ENCODE results near the gene ELF5. TPM values are rescaled to one million over a fixed set of nuclear protein-coding genes. Genes with fewer than 3 reads are reported as not detected.
A peak's percentile ranks its signal among the peaks of the same experiment; 100 is the strongest.

ELF5 gene
- polyA plus RNA-seq (2013, experiment 1 of 2) = 0.01 TPM
- polyA plus RNA-seq (2013, experiment 2 of 2) = not detected

DNA sequence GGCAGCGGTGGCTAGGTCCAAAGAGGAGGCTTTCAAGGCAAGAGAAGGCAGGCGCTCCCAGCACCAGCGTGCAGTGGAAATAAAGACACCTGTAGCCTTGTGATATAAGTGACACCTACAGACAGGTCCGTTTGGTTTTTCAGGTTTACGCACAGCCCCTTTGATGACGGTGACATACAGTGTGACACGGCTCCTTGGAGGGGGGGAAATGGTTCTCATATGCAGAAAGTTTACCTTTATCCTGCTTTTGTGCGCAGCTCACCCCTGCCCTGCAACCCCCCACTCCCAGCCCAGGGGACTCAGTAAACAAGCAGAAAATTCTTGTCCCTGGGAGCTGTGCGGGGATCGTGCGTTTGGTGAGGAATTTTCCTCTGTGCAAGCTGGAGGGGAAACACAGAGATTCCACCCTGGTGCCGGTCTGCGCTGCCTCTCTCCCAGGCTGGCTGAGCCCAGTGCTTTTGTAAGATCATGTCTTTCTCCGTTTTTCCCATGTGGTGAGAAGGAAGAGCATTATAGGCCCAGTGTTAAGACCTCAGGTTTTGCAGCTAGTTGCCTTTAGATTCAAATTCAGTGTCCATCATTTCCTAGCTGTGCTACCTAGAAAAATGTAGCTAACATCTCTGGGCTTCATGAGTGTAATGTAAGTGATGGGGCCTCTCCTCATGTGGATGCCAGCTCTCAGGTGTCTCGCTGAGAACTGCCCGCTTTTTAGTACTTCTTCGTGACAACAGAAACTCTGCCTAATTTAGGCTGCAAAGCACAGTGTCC lies at the start of gene ELF5:
Gene ELF5, minus strand, starts transcription at position 113 of the 768 bp plus-strand sequence. CDS start 8,045 bp downstream, outside the sequence.
- H3K36me3 ChIP-seq (ENCODE audit: control insufficient read depth, insufficient read depth, low read length) = no peaks in the 10 kb centered on the region
- no peaks in the 10 kb centered on the region for H3K27me3 ChIP-seq (ENCODE audit: insufficient read depth, low read length, poor library complexity)
- H2BK15ac ChIP-seq (replicated peaks; ENCODE audit: low read depth) = no peak within 1 kb of the TSS
- H3K4me1 ChIP-seq (ENCODE audit: control insufficient read depth, low read depth, low read length) = no peaks in the 10 kb centered on the region
- H3K79me2 ChIP-seq (ENCODE audit: control insufficient read depth, insufficient read depth, low read length) = no peaks in the 10 kb centered on the region
- no peak within 1 kb of the TSS for H3K4me2 ChIP-seq (ENCODE audit: low read length)
- H3K18ac ChIP-seq (ENCODE audit: low read length) = no peak within 1 kb of the TSS
- H3K4me3 ChIP-seq (ENCODE audit: low read length) = no peak within 1 kb of the TSS
- H3K79me1 ChIP-seq (ENCODE audit: low read length) = no peaks in the 10 kb centered on the region
- H3K9ac ChIP-seq (ENCODE audit: low read length) = no peak within 1 kb of the TSS
- WGBS (ENCODE audit: extremely low coverage, insufficient coverage, low lambda C conversion rate) = no CpG with 5 or more reads among the region's 17 CpGs
- no peak within 1 kb of the TSS for H3K23ac ChIP-seq (ENCODE audit: low read length)
- no peak within 1 kb of the TSS for H3K4ac ChIP-seq (ENCODE audit: low read depth, low read length)
- H3K56ac ChIP-seq (ENCODE audit: low read length) = no peak within 1 kb of the TSS
- H2AK5ac ChIP-seq (ENCODE audit: low read length) = no peak within 1 kb of the TSS
- no peak within 1 kb of the TSS for H3K27ac ChIP-seq (ENCODE audit: low read depth, low read length)
- no peak within 1 kb of the TSS for H4K5ac ChIP-seq (ENCODE audit: low read length)
- H2BK5ac ChIP-seq (ENCODE audit: low read length) = no peak within 1 kb of the TSS
- no peak for DNase-seq
- H4K8ac ChIP-seq (ENCODE audit: low read depth, low read length) = no peak within 1 kb of the TSS
- no peak within 1 kb of the TSS for H2BK120ac ChIP-seq (ENCODE audit: low read depth, low read length)

DNA sequence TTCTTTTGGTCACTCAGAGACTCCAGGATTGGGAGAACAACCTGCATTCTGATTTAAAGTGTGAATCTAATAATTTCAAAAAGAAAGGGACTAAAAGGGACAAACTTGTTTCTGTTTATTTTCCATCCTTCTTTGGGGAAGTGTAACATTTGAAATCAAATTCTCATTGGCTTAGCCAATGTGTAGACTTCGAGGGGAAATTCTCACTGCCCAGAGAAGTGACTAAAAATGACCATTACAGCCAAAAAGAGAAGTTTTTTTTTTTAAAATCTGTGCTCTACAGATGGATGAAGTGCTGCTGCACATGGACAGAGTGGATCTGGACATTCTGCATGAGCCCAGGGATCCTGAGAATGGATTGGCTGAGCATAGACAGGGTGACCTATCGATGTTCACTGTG lies 49.4 kb upstream of the ELF5 start:
- H3K23ac ChIP-seq (ENCODE audit: low read length) = no peak overlapping the region
- H3K18ac ChIP-seq (ENCODE audit: low read length) = no peak overlapping the region
- no peak for DNase-seq
- H3K4me2 ChIP-seq (ENCODE audit: low read length) = no peak overlapping the region
- H4K5ac ChIP-seq (ENCODE audit: low read length) = no peak overlapping the region
- no peak overlapping the region for H3K56ac ChIP-seq (ENCODE audit: low read length)
- H2BK120ac ChIP-seq (ENCODE audit: low read depth, low read length) = no peak overlapping the region
- no peak overlapping the region for H3K9ac ChIP-seq (ENCODE audit: low read length)
- WGBS (ENCODE audit: extremely low coverage, insufficient coverage, low lambda C conversion rate) = no CpG with 5 or more reads among the region's 2 CpGs
- no peaks in the 10 kb centered on the region for H3K27me3 ChIP-seq (ENCODE audit: insufficient read depth, low read length, poor library complexity)
- no peak overlapping the region for H4K8ac ChIP-seq (ENCODE audit: low read depth, low read length)
- no peak overlapping the region for H3K27ac ChIP-seq (ENCODE audit: low read depth, low read length)
- no peaks in the 10 kb centered on the region for H3K79me2 ChIP-seq (ENCODE audit: control insufficient read depth, insufficient read depth, low read length)
- no peak overlapping the region for H2BK15ac ChIP-seq (replicated peaks; ENCODE audit: low read depth)
- no peak overlapping the region for H2BK5ac ChIP-seq (ENCODE audit: low read length)
- no peaks in the 10 kb centered on the region for H3K4me1 ChIP-seq (ENCODE audit: control insufficient read depth, low read depth, low read length)
- H2AK5ac ChIP-seq (ENCODE audit: low read length) = no peak overlapping the region
- H3K4me3 ChIP-seq (ENCODE audit: low read length) = no peak overlapping the region
- no peaks in the 10 kb centered on the region for H3K36me3 ChIP-seq (ENCODE audit: control insufficient read depth, insufficient read depth, low read length)
- H3K4ac ChIP-seq (ENCODE audit: low read depth, low read length) = no peak overlapping the region
- H3K79me1 ChIP-seq (ENCODE audit: low read length) = no peaks in the 10 kb centered on the region

DNA sequence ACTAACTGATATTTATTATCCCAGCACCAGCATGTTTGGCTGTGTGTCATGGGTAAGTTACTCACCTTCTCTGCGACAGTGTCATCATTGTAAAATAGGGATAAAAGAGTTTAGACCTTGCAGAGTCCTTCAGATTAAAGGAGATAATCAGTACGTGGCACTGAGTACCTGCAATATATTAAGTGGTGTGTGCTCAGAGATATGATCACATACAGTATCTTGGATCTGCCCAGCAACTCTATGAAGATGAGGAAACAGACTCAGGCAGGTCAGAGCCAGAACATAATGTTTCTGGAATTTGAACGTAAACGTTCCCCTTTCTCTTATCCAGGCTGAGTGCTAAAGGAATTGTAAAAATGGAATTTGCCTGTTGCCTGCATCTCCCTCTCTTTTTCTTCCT lies 46.9 kb upstream of the ELF5 start:
- H3K4me2 ChIP-seq (ENCODE audit: low read length) = no peak overlapping the region
- no peaks in the 10 kb centered on the region for H3K36me3 ChIP-seq (ENCODE audit: control insufficient read depth, insufficient read depth, low read length)
- H3K4ac ChIP-seq (ENCODE audit: low read depth, low read length) = no peak overlapping the region
- H4K5ac ChIP-seq (ENCODE audit: low read length) = no peak overlapping the region
- WGBS (ENCODE audit: extremely low coverage, insufficient coverage, low lambda C conversion rate) = no CpG with 5 or more reads among the region's 4 CpGs
- no peaks in the 10 kb centered on the region for H3K27me3 ChIP-seq (ENCODE audit: insufficient read depth, low read length, poor library complexity)
- H3K4me1 ChIP-seq (ENCODE audit: control insufficient read depth, low read depth, low read length) = no peaks in the 10 kb centered on the region
- H3K79me1 ChIP-seq (ENCODE audit: low read length) = no peaks in the 10 kb centered on the region
- H3K9ac ChIP-seq (ENCODE audit: low read length) = no peak overlapping the region
- H3K79me2 ChIP-seq (ENCODE audit: control insufficient read depth, insufficient read depth, low read length) = no peaks in the 10 kb centered on the region
- no peak for DNase-seq
- H3K23ac ChIP-seq (ENCODE audit: low read length) = no peak overlapping the region
- no peak overlapping the region for H3K18ac ChIP-seq (ENCODE audit: low read length)
- H2BK5ac ChIP-seq (ENCODE audit: low read length) = no peak overlapping the region
- no peak overlapping the region for H3K56ac ChIP-seq (ENCODE audit: low read length)
- no peak overlapping the region for H2BK120ac ChIP-seq (ENCODE audit: low read depth, low read length)
- H4K8ac ChIP-seq (ENCODE audit: low read depth, low read length) = no peak overlapping the region
- no peak overlapping the region for H2BK15ac ChIP-seq (replicated peaks; ENCODE audit: low read depth)
- H3K27ac ChIP-seq (ENCODE audit: low read depth, low read length) = peak overlapping the region; percentile 11
- no peak overlapping the region for H2AK5ac ChIP-seq (ENCODE audit: low read length)
- H3K4me3 ChIP-seq (ENCODE audit: low read length) = no peak overlapping the region

DNA sequence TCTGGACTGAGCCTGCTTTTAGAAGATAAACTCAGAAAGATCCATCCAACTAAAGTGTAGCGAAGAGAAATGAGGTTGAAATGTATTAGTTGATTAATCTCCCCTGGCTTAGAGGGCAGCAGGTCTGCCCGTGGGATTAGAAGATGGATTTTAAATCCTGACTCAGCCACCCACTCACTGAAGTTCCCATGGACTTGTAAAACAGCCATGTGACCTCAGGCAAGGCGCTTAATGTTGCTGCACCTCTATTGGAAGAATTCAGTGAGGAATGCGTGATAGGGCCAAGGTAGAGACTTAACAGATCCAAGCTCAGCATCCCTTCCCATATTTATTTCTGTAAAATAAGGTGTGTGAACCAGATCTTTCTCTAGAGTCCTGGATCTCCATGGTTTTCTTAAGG lies 45.1 kb upstream of the ELF5 start:
- Histone ChIP-seq H3K23ac (ENCODE audit: low read length) (no peak overlapping the region), H3K27ac (ENCODE audit: low read depth, low read length) (no peak overlapping the region), H2BK120ac (ENCODE audit: low read depth, low read length) (no peak overlapping the region), H3K27me3 (ENCODE audit: insufficient read depth, low read length, poor library complexity) (no peaks in the 10 kb centered on the region), H3K36me3 (ENCODE audit: control insufficient read depth, insufficient read depth, low read length) (no peaks in the 10 kb centered on the region), H2AK5ac (ENCODE audit: low read length) (no peak overlapping the region), H3K18ac (ENCODE audit: low read length) (no peak overlapping the region), H3K79me1 (ENCODE audit: low read length) (no peaks in the 10 kb centered on the region), H3K9ac (ENCODE audit: low read length) (no peak overlapping the region), H3K4me2 (ENCODE audit: low read length) (no peak overlapping the region), H3K4me1 (ENCODE audit: control insufficient read depth, low read depth, low read length) (no peaks in the 10 kb centered on the region), H2BK15ac (replicated peaks; ENCODE audit: low read depth) (no peak overlapping the region), H4K8ac (ENCODE audit: low read depth, low read length) (no peak overlapping the region), H4K5ac (ENCODE audit: low read length) (no peak overlapping the region), H3K4ac (ENCODE audit: low read depth, low read length) (no peak overlapping the region), H3K56ac (ENCODE audit: low read length) (no peak overlapping the region), H3K79me2 (ENCODE audit: control insufficient read depth, insufficient read depth, low read length) (no peaks in the 10 kb centered on the region), H3K4me3 (ENCODE audit: low read length) (no peak overlapping the region), H2BK5ac (ENCODE audit: low read length) (no peak overlapping the region)
- peak; percentile 15 for DNase-seq
- no CpG with 5 or more reads among the region's 4 CpGs for WGBS (ENCODE audit: extremely low coverage, insufficient coverage, low lambda C conversion rate)

DNA sequence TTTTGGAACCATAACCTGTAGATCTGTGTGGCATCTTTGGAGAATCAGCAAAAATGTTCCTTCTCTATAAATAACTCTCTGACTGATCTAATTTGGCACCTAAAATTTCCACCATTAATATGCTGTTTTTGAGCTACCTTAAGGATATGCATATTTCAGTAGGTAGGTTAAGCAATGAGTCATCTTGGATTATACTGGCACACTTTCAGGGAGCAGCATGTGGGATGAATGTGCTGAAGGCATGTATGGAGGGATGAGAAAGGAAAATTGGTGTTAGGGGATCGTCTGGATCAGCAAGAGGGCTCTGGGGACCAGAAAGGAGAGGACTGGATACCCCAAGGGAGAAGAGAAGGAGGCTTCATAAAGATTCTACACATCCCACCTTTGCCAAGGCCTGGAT lies 44.6 kb upstream of the ELF5 start:
- H3K9ac ChIP-seq (ENCODE audit: low read length) = no peak overlapping the region
- no peak overlapping the region for H3K4me3 ChIP-seq (ENCODE audit: low read length)
- H2BK5ac ChIP-seq (ENCODE audit: low read length) = no peak overlapping the region
- H3K4me2 ChIP-seq (ENCODE audit: low read length) = no peak overlapping the region
- no peaks in the 10 kb centered on the region for H3K27me3 ChIP-seq (ENCODE audit: insufficient read depth, low read length, poor library complexity)
- no peaks in the 10 kb centered on the region for H3K79me1 ChIP-seq (ENCODE audit: low read length)
- no peaks in the 10 kb centered on the region for H3K79me2 ChIP-seq (ENCODE audit: control insufficient read depth, insufficient read depth, low read length)
- H2BK120ac ChIP-seq (ENCODE audit: low read depth, low read length) = no peak overlapping the region
- no peak overlapping the region for H3K18ac ChIP-seq (ENCODE audit: low read length)
- no peak for DNase-seq
- H3K23ac ChIP-seq (ENCODE audit: low read length) = no peak overlapping the region
- no peak overlapping the region for H4K5ac ChIP-seq (ENCODE audit: low read length)
- no peak overlapping the region for H4K8ac ChIP-seq (ENCODE audit: low read depth, low read length)
- WGBS (ENCODE audit: extremely low coverage, insufficient coverage, low lambda C conversion rate) = no CpG with 5 or more reads among the region's 1 CpG
- no peak overlapping the region for H3K4ac ChIP-seq (ENCODE audit: low read depth, low read length)
- no peak overlapping the region for H3K56ac ChIP-seq (ENCODE audit: low read length)
- no peak overlapping the region for H2BK15ac ChIP-seq (replicated peaks; ENCODE audit: low read depth)
- H2AK5ac ChIP-seq (ENCODE audit: low read length) = no peak overlapping the region
- no peaks in the 10 kb centered on the region for H3K36me3 ChIP-seq (ENCODE audit: control insufficient read depth, insufficient read depth, low read length)
- no peak overlapping the region for H3K27ac ChIP-seq (ENCODE audit: low read depth, low read length)
- H3K4me1 ChIP-seq (ENCODE audit: control insufficient read depth, low read depth, low read length) = no peaks in the 10 kb centered on the region

DNA sequence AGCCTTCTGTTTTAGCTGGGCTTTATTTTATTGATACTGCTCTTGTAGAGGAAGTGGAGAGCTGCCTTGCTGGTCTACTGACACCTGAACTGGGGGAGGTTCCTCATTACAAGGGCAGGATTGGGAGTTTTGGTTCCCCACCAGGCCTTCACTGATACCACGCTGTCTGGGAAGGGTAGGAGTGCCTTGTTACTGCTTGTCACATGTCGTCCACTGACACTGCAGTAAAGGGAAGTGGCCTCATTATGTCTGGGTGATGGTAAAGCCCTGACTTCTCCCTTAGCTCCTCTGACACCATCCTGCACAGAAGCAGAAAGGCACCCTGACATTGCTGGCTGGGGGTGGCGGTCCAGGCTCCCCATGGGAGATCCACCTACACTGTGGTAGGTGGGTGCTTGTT lies 38.7 kb upstream of the ELF5 start:
- Histone ChIP-seq H3K27me3 (ENCODE audit: insufficient read depth, low read length, poor library complexity) (no peaks in the 10 kb centered on the region), H3K4me2 (ENCODE audit: low read length) (no peak overlapping the region), H3K36me3 (ENCODE audit: control insufficient read depth, insufficient read depth, low read length) (no peaks in the 10 kb centered on the region), H3K79me2 (ENCODE audit: control insufficient read depth, insufficient read depth, low read length) (no peaks in the 10 kb centered on the region), H3K4me3 (ENCODE audit: low read length) (no peak overlapping the region), H3K79me1 (ENCODE audit: low read length) (no peaks in the 10 kb centered on the region), H3K9ac (ENCODE audit: low read length) (no peak overlapping the region), H3K56ac (ENCODE audit: low read length) (no peak overlapping the region), H3K27ac (ENCODE audit: low read depth, low read length) (no peak overlapping the region), H4K5ac (ENCODE audit: low read length) (no peak overlapping the region), H3K4ac (ENCODE audit: low read depth, low read length) (no peak overlapping the region), H2AK5ac (ENCODE audit: low read length) (no peak overlapping the region), H3K23ac (ENCODE audit: low read length) (no peak overlapping the region), H4K8ac (ENCODE audit: low read depth, low read length) (no peak overlapping the region), H2BK15ac (replicated peaks; ENCODE audit: low read depth) (no peak overlapping the region), H2BK120ac (ENCODE audit: low read depth, low read length) (no peak overlapping the region), H3K18ac (ENCODE audit: low read length) (no peak overlapping the region), H3K4me1 (ENCODE audit: control insufficient read depth, low read depth, low read length) (no peaks in the 10 kb centered on the region), H2BK5ac (ENCODE audit: low read length) (no peak overlapping the region)
- no CpG with 5 or more reads among the region's 3 CpGs for WGBS (ENCODE audit: extremely low coverage, insufficient coverage, low lambda C conversion rate)
- DNase-seq = no peak

Data from mesendoderm (in vitro differentiated cells).